ENCODE results near the gene SELENBP1. TPM values are rescaled to one million over a fixed set of nuclear protein-coding genes. Genes with fewer than 3 reads are reported as not detected.
A peak's percentile ranks its signal among the peaks of the same experiment; 100 is the strongest.

SELENBP1 gene
- total RNA-seq, 4 donors from 2014 or later = 61.4 to 113 (median 81.6) TPM

DNA sequence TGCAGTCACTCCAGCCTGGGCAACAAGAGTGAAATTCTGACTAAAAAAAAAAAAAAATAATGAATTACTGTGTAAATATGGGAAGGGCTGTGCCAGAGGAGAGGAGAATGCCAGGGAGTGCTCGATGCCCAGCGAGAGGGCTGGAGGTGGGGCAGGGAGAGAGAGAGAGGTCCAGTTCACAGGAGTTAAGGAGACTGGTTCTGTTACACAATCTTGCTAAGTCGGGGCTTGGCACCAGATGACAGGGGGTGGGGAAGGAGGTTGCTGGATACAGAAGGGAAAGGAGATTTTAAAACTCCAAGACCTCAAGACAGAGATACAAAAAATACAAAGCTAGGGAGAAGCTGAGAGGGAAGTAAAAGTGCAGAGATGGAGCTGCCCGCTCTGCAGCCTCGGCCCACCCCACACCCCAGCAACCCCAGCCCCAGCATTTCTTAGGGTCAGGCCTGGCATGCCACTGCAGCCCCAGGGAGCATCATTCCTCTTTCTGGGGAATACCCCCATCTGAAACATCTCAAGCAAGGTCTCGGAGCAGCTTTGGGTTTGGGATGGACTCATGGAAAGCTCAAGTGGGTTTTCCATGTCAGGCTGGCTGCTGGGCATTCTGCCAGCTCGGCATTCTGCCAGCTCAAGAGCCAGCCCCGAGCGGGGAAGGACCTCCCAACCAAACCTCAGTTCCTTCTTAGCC, 991 bp downstream of the SELENBP1 start:
- peak overlapping the region; percentile 50 to 58 (median 56) for H3K4me3 ChIP-seq
- no peaks in the 10 kb centered on the region for H3K9me3 ChIP-seq
- DNase-seq (ENCODE audit: extremely low spot score) = no peak
- intact Hi-C loops (cut with DNase I) = no loop called here
- H3K27me3 ChIP-seq = no peaks in the 10 kb centered on the region
- H3K27ac ChIP-seq (replicated peaks in 1 of 4) = peak overlapping the region; percentile 77 to 84 (median 80)
- H3K4me1 ChIP-seq = peaks cover 52 to 61% (median 59%) of the 10 kb centered on the region in 4 donors
- H3K36me3 ChIP-seq = peaks cover 3 to 23% (median 10%) of the 10 kb centered on the region in 4 donors
- WGBS = 16% methylated on average over 6 of the region's 9 CpGs
- TF ChIP-seq POLR2AphosphoS5 (IDR thresholded peaks at IDR 0.05) (peak; percentile 34 to 36), EP300 (IDR thresholded peaks at IDR 0.05) (no peak)

DNA sequence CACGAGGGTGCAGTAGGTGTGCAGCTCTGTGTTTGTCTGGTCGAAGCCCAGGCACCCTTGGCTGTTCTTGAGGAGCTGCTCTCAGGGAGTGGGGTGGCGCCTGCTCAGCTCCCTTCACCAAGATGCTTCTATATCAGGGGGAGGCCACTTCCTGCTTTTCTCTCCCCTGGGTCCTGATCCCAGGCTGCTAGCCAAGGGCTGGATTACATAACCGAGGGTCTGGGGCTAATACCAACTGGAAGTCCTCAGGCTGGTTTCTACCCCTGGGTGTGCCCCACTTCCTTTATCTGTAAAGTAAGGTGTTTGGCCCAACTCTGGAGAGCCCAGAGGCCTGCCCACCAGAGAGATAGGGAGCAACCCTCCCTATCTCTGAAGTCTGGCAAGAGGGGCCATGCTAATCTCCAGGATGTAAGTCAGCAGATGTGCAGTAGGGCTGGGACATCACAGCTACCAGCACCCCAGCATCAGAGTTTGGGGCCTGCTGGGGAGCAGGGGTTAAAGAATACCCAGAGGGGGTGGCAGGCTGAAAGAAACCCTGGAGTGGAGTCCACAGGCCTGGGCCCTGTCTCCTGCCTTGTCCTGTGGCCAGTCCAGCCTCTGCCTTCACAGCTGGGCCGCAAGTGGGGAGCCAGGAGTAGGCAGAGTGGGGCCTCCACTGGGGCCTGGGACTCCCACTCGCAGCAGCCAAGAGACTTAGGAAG, 2.1 kb downstream of the SELENBP1 start:
- Histone ChIP-seq H3K9me3 (no peaks in the 10 kb centered on the region), H3K36me3 (peaks cover 14 to 35% (median 20%) of the 10 kb centered on the region in 4 donors), H3K27ac (replicated peaks in 1 of 4) (peak overlapping the region; percentile 77 to 84 (median 80)), H3K27me3 (no peaks in the 10 kb centered on the region), H3K4me1 (peaks cover 52 to 61% (median 59%) of the 10 kb centered on the region in 4 donors), H3K4me3 (no peak overlapping the region)
- TF ChIP-seq, protein P1, sequence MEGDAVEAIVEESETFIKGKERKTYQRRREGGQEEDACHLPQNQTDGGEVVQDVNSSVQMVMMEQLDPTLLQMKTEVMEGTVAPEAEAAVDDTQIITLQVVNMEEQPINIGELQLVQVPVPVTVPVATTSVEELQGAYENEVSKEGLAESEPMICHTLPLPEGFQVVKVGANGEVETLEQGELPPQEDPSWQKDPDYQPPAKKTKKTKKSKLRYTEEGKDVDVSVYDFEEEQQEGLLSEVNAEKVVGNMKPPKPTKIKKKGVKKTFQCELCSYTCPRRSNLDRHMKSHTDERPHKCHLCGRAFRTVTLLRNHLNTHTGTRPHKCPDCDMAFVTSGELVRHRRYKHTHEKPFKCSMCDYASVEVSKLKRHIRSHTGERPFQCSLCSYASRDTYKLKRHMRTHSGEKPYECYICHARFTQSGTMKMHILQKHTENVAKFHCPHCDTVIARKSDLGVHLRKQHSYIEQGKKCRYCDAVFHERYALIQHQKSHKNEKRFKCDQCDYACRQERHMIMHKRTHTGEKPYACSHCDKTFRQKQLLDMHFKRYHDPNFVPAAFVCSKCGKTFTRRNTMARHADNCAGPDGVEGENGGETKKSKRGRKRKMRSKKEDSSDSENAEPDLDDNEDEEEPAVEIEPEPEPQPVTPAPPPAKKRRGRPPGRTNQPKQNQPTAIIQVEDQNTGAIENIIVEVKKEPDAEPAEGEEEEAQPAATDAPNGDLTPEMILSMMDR (IDR thresholded peaks at IDR 0.05) = no peak
- TF ChIP-seq EP300 (IDR thresholded peaks at IDR 0.05) (no peak), POLR2AphosphoS5 (IDR thresholded peaks at IDR 0.05) (no peak), POLR2A (IDR thresholded peaks at IDR 0.05; ENCODE audit: low read depth) (no peak)
- 79% methylated on average over 3 of the region's 6 CpGs for WGBS
- intact Hi-C loops (cut with DNase I) = no loop called here
- DNase-seq (ENCODE audit: extremely low spot score) = no peak

DNA sequence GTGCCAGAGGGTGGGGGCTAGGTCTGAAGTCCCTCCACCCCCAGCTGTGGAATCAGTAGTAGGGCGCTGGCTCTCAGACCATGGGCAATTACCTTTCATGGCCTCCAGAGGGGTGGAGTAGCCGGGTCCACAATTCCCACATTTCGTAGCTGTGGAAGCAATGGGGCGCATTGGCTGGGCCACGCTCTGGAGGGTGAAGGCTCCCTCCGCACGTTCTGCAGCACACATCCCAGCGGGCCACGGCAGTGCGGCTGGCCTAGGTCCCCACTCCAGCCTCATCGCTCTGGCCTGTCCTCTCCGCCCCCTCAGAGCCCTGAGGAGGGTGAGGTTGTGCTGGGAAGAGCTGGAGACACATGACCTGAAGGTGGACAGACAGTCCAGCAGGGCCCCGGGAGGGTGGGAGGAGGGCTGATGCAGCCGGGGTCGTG, 2.9 kb downstream of the SELENBP1 start:
- H3K4me1 ChIP-seq = peaks cover 52 to 61% (median 59%) of the 10 kb centered on the region in 4 donors
- intact Hi-C loops (cut with DNase I) = no loop called here
- H3K36me3 ChIP-seq = peaks cover 21 to 42% (median 27%) of the 10 kb centered on the region in 4 donors
- H3K9me3 ChIP-seq = no peaks in the 10 kb centered on the region
- TF ChIP-seq, protein P1 (IDR thresholded peaks at IDR 0.05) = no peak
- no peak for TF ChIP-seq EP300 (IDR thresholded peaks at IDR 0.05)
- TF ChIP-seq POLR2A (IDR thresholded peaks at IDR 0.05; ENCODE audit: low read depth) = no peak
- no peak for TF ChIP-seq POLR2AphosphoS5 (IDR thresholded peaks at IDR 0.05)
- H3K4me3 ChIP-seq = no peak overlapping the region
- H3K27ac ChIP-seq (replicated peaks in 1 of 4) = peak overlapping the region in 3 of 4 donors; percentile 77 to 81 (median 80)
- no peak for DNase-seq (ENCODE audit: extremely low spot score)
- 83% methylated on average over 8 of the region's 15 CpGs for WGBS
- no peaks in the 10 kb centered on the region for H3K27me3 ChIP-seq

GRCh38 chr1:151369302-151369610, 3.2 kb downstream of the SELENBP1 start:
- Histone ChIP-seq H3K4me3 (no peak overlapping the region), H3K27ac (replicated peaks in 1 of 4) (no peak overlapping the region), H3K36me3 (peaks cover 25 to 46% (median 31%) of the 10 kb centered on the region in 4 donors), H3K4me1 (peaks cover 52 to 61% (median 59%) of the 10 kb centered on the region in 4 donors), H3K27me3 (no peaks in the 10 kb centered on the region), H3K9me3 (no peaks in the 10 kb centered on the region)
- no peak for DNase-seq (ENCODE audit: extremely low spot score)
- intact Hi-C loops (cut with DNase I) = no loop called here
- TF ChIP-seq, protein P1 (IDR thresholded peaks at IDR 0.05) = no peak
- no peak for TF ChIP-seq POLR2AphosphoS5 (IDR thresholded peaks at IDR 0.05)
- no peak for TF ChIP-seq POLR2A (IDR thresholded peaks at IDR 0.05; ENCODE audit: low read depth)
- no peak for TF ChIP-seq EP300 (IDR thresholded peaks at IDR 0.05)
- 80% methylated on average over 1 of the region's 7 CpGs for WGBS

All from esophagus muscularis mucosa (tissue), 4 donors.